GM21390 (cell line): ENCODE data around the gene IL6ST.

Source experiments
- ATAC-seq: cut with Tn5 transposase; IDR thresholded peaks from one replicate; pipeline ENCODE4 v1.9.1; 2021; ENCODE audit not compliant: unreplicated experiment

The IL6ST gene

GRCh38 chr5:55923177-55923771 is 71.5 kb downstream of the IL6ST start:
- ATAC-seq: no peak

GRCh38 chr5:55921617-55922016 is 73.1 kb downstream of the IL6ST start:
- ATAC-seq: no peak

GRCh38 chr5:55920784-55921183 is 74.0 kb downstream of the IL6ST start:
- no peak for ATAC-seq

GRCh38 chr5:55919625-55920024 is 75.1 kb downstream of the IL6ST start:
- ATAC-seq: no peak

- no peak for ATAC-seq
Measured at GRCh38 chr5:55918087-55919035, 76.4 kb downstream of the IL6ST start.

GRCh38 chr5:55917402-55918086 is 77.2 kb downstream of the IL6ST start:
- ATAC-seq: no peak

GRCh38 chr5:55916986-55917385 is 77.8 kb downstream of the IL6ST start:
- no peak for ATAC-seq

- ATAC-seq: no peak
Measured at GRCh38 chr5:55915783-55916182, 79.0 kb downstream of the IL6ST start.

- ATAC-seq: no peak
Measured at GRCh38 chr5:55914971-55915370, 79.8 kb downstream of the IL6ST start.

- ATAC-seq: peak; percentile 85
Measured at GRCh38 chr5:55913466-55914413, 81.0 kb downstream of the IL6ST start.

- no peak for ATAC-seq
Measured at GRCh38 chr5:55911784-55912653, 82.7 kb downstream of the IL6ST start.

- no peak for ATAC-seq
Measured at GRCh38 chr5:55908804-55909203, 86.0 kb downstream of the IL6ST start.

GRCh38 chr5:55907927-55908326 is 86.8 kb downstream of the IL6ST start:
- no peak for ATAC-seq

GRCh38 chr5:55905251-55905650 is 89.5 kb downstream of the IL6ST start:
- no peak for ATAC-seq

GRCh38 chr5:55904152-55904551 is 90.6 kb downstream of the IL6ST start:
- ATAC-seq: no peak

- ATAC-seq: peak; percentile 81
Measured at GRCh38 chr5:55903121-55903701, 91.6 kb downstream of the IL6ST start.

GRCh38 chr5:55902696-55903095 is 92.1 kb downstream of the IL6ST start:
- no peak for ATAC-seq

- no peak for ATAC-seq
Measured at GRCh38 chr5:55900776-55901175, 94.0 kb downstream of the IL6ST start.

- no peak for ATAC-seq
Measured at GRCh38 chr5:55900068-55900467, 94.7 kb downstream of the IL6ST start.
